Natural killer cell treated with Interleukin-12 subunit alpha and Interleukin-12 subunit beta and Interleukin-15 and Interleukin-18, amount 100 ng/mL, for 72 hours (primary cell): Measurements from ENCODE around the gene TGFB1. TPM values are rescaled to one million over a fixed set of nuclear protein-coding genes. Genes with fewer than 3 reads are reported as not detected.

Source experiments
- ATAC-seq, 2 donors: fragments of 150-1000 bp; cut with Tn5 transposase in 1 of 2; sonication (Bioruptor Pico), chemical (Tn5 transposase) in 1 of 2; 2 replicates each; pipeline ENCODE4 v1.10.0; 2021
- DNase-seq: peaks from one replicate; pipeline ENCODE4 v3.0.0; 2022; ENCODE audit warnings: low spot score
- H3K27ac Mint-ChIP-seq, 2 donors: 1 replicate in 1 of 2; 2 replicates in 1 of 2; pipeline ENCODE4 v1.8.0; 2022; ENCODE audit warnings: mixed read lengths in 2 of 2, mild to moderate bottlenecking in 1 of 2, moderate library complexity in 1 of 2
- H3K27me3 Mint-ChIP-seq, 2 donors: 1 replicate in 1 of 2; 2 replicates in 1 of 2; pipeline ENCODE4 v1.8.0; 2022; ENCODE audit warnings: mixed read lengths in 2 of 2
- H3K36me3 Mint-ChIP-seq: one replicate; pipeline ENCODE4 v1.8.0; 2022; ENCODE audit warnings: mixed read lengths
- H3K4me1 Mint-ChIP-seq, 2 donors: 1 replicate in 1 of 2; 2 replicates in 1 of 2; pipeline ENCODE4 v1.8.0; 2022; ENCODE audit warnings: low read depth in 2 of 2, mixed read lengths in 2 of 2, mild to moderate bottlenecking in 1 of 2
- H3K4me3 Mint-ChIP-seq: one replicate; pipeline ENCODE4 v1.8.0; 2022; ENCODE audit warnings: mixed read lengths
- H3K9me3 Mint-ChIP-seq: 2 replicates; pipeline ENCODE4 v1.8.0; 2022; ENCODE audit warnings: mixed read lengths
- total RNA-seq, 2 donors: library from RNA; stranded (reverse); gene quantifications; one replicate each; pipeline ENCODE4 v1.2.3, GENCODE V29; 2022

Gene TGFB1
- total RNA-seq, 2 donors from 2014 or later, result 108 to 131 TPM

- Mint-ChIP-seq H3K36me3 (peaks cover 23% of the 10 kb centered on the region), H3K27me3 (no peaks in the 10 kb centered on the region), H3K4me3 (peak overlapping the region; percentile 88), H3K9me3 (no peaks in the 10 kb centered on the region), H3K4me1 (peaks cover 73 to 75% of the 10 kb centered on the region in 2 donors), H3K27ac (peak overlapping the region; percentile 85 to 88)
- ATAC-seq (no peak), DNase-seq (no peak)
These were observed 26.6 kb downstream of the TGFB1 start for GRCh38 chr19:41327076-41327575.

GRCh38 chr19:41325947-41326706, 27.6 kb downstream of the TGFB1 start:
- ATAC-seq (peak in 1 of 2 donors; percentile 0), DNase-seq (no peak)
- Mint-ChIP-seq H3K27ac (peak overlapping the region; percentile 85 to 88), H3K4me1 (peaks cover 68 to 73% of the 10 kb centered on the region in 2 donors), H3K9me3 (no peaks in the 10 kb centered on the region), H3K4me3 (peak overlapping the region; percentile 88), H3K27me3 (no peaks in the 10 kb centered on the region), H3K36me3 (peaks cover 13% of the 10 kb centered on the region)

GRCh38 chr19:41325640-41325946, 28.1 kb downstream of the TGFB1 start:
- peaks cover 66 to 74% of the 10 kb centered on the region in 2 donors for H3K4me1 Mint-ChIP-seq
- DNase-seq (no peak), ATAC-seq (no peak)
- H3K36me3 Mint-ChIP-seq, result peaks cover 10% of the 10 kb centered on the region
- no peaks in the 10 kb centered on the region for H3K9me3 Mint-ChIP-seq
- peak overlapping the region; percentile 85 to 92 for H3K27ac Mint-ChIP-seq
- no peaks in the 10 kb centered on the region for H3K27me3 Mint-ChIP-seq
- peak overlapping the region; percentile 77 for H3K4me3 Mint-ChIP-seq

GRCh38 chr19:41324921-41325639, 28.6 kb downstream of the TGFB1 start:
- Mint-ChIP-seq H3K27me3 (no peaks in the 10 kb centered on the region), H3K4me1 (peaks cover 61 to 72% of the 10 kb centered on the region in 2 donors), H3K9me3 (no peaks in the 10 kb centered on the region), H3K4me3 (peak overlapping the region; percentile 77), H3K27ac (peak overlapping the region; percentile 85 to 92), H3K36me3 (peaks cover 5% of the 10 kb centered on the region)
- ATAC-seq, result peak in 1 of 2 donors; percentile 1
- DNase-seq, result no peak

GRCh38 chr19:41324231-41324702, 29.5 kb downstream of the TGFB1 start:
- ATAC-seq (no peak), DNase-seq (no peak)
- Mint-ChIP-seq H3K9me3 (no peaks in the 10 kb centered on the region), H3K4me1 (peaks cover 61 to 74% of the 10 kb centered on the region in 2 donors), H3K4me3 (peak overlapping the region; percentile 22), H3K36me3 (peaks cover 5% of the 10 kb centered on the region), H3K27ac (peak overlapping the region; percentile 85 to 92), H3K27me3 (no peaks in the 10 kb centered on the region)

GRCh38 chr19:41323430-41324125, 30.1 kb downstream of the TGFB1 start:
- peaks cover 56 to 70% of the 10 kb centered on the region in 2 donors for H3K4me1 Mint-ChIP-seq
- ATAC-seq (no peak), DNase-seq (no peak)
- H3K27me3 Mint-ChIP-seq, result no peaks in the 10 kb centered on the region
- H3K4me3 Mint-ChIP-seq, result peak overlapping the region; percentile 39
- peak overlapping the region; percentile 85 to 92 for H3K27ac Mint-ChIP-seq
- H3K9me3 Mint-ChIP-seq, result no peaks in the 10 kb centered on the region
- H3K36me3 Mint-ChIP-seq, result peaks cover 5% of the 10 kb centered on the region

GRCh38 chr19:41323023-41323422, 30.7 kb downstream of the TGFB1 start:
- H3K4me3 Mint-ChIP-seq, result peak overlapping the region; percentile 39
- peaks cover 50 to 65% of the 10 kb centered on the region in 2 donors for H3K4me1 Mint-ChIP-seq
- peak overlapping the region; percentile 85 to 92 for H3K27ac Mint-ChIP-seq
- H3K36me3 Mint-ChIP-seq, result peaks cover 7% of the 10 kb centered on the region
- H3K9me3 Mint-ChIP-seq, result no peaks in the 10 kb centered on the region
- ATAC-seq (no peak), DNase-seq (no peak)
- no peaks in the 10 kb centered on the region for H3K27me3 Mint-ChIP-seq

GRCh38 chr19:41322451-41322850, 31.3 kb downstream of the TGFB1 start:
- peak overlapping the region; percentile 39 for H3K4me3 Mint-ChIP-seq
- H3K27ac Mint-ChIP-seq, result peak overlapping the region; percentile 85 to 92
- DNase-seq, result no peak
- no peaks in the 10 kb centered on the region for H3K27me3 Mint-ChIP-seq
- peaks cover 47 to 61% of the 10 kb centered on the region in 2 donors for H3K4me1 Mint-ChIP-seq
- peaks cover 13% of the 10 kb centered on the region for H3K36me3 Mint-ChIP-seq
- H3K9me3 Mint-ChIP-seq, result no peaks in the 10 kb centered on the region
- no peak for ATAC-seq

GRCh38 chr19:41321600-41322270, 32.0 kb downstream of the TGFB1 start:
- no peak for DNase-seq
- Mint-ChIP-seq H3K4me3 (no peak overlapping the region), H3K36me3 (peaks cover 20% of the 10 kb centered on the region), H3K9me3 (no peaks in the 10 kb centered on the region), H3K27ac (peak overlapping the region; percentile 85 to 92), H3K4me1 (peaks cover 48 to 62% of the 10 kb centered on the region in 2 donors), H3K27me3 (no peaks in the 10 kb centered on the region)
- peak in 1 of 2 donors; percentile 16 for ATAC-seq

- Mint-ChIP-seq H3K9me3 (no peaks in the 10 kb centered on the region), H3K4me3 (no peak overlapping the region), H3K4me1 (peaks cover 46 to 61% of the 10 kb centered on the region in 2 donors), H3K27me3 (no peaks in the 10 kb centered on the region), H3K27ac (peak overlapping the region; percentile 85 to 92), H3K36me3 (peaks cover 23% of the 10 kb centered on the region)
- ATAC-seq (no peak), DNase-seq (no peak)
These were observed 32.5 kb downstream of the TGFB1 start for GRCh38 chr19:41321204-41321599.

- Mint-ChIP-seq H3K4me1 (peaks cover 47 to 62% of the 10 kb centered on the region in 2 donors), H3K27me3 (no peaks in the 10 kb centered on the region), H3K4me3 (no peak overlapping the region), H3K27ac (peak overlapping the region in 1 of 2 donors; percentile 85), H3K9me3 (no peaks in the 10 kb centered on the region), H3K36me3 (peaks cover 23% of the 10 kb centered on the region)
- no peak for ATAC-seq
- no peak for DNase-seq
These were observed 33.2 kb downstream of the TGFB1 start for GRCh38 chr19:41320568-41320967.

- H3K36me3 Mint-ChIP-seq, result peaks cover 23% of the 10 kb centered on the region
- ATAC-seq, result no peak
- no peaks in the 10 kb centered on the region for H3K9me3 Mint-ChIP-seq
- H3K4me3 Mint-ChIP-seq, result no peak overlapping the region
- H3K4me1 Mint-ChIP-seq, result peaks cover 43 to 58% of the 10 kb centered on the region in 2 donors
- no peak overlapping the region for H3K27ac Mint-ChIP-seq
- H3K27me3 Mint-ChIP-seq, result no peaks in the 10 kb centered on the region
- no peak for DNase-seq
These were observed 33.6 kb downstream of the TGFB1 start for GRCh38 chr19:41320185-41320518.

GRCh38 chr19:41319500-41320184, 34.1 kb downstream of the TGFB1 start:
- DNase-seq (no peak), ATAC-seq (no peak)
- Mint-ChIP-seq H3K4me1 (peaks cover 38 to 53% of the 10 kb centered on the region in 2 donors), H3K9me3 (no peaks in the 10 kb centered on the region), H3K27ac (no peak overlapping the region), H3K4me3 (no peak overlapping the region), H3K27me3 (no peaks in the 10 kb centered on the region), H3K36me3 (peaks cover 19% of the 10 kb centered on the region)
